ENCODE data around the gene CDCA5.
A peak's percentile ranks its signal among the peaks of the same experiment; 100 is the strongest.

The CDCA5 gene

DNA sequence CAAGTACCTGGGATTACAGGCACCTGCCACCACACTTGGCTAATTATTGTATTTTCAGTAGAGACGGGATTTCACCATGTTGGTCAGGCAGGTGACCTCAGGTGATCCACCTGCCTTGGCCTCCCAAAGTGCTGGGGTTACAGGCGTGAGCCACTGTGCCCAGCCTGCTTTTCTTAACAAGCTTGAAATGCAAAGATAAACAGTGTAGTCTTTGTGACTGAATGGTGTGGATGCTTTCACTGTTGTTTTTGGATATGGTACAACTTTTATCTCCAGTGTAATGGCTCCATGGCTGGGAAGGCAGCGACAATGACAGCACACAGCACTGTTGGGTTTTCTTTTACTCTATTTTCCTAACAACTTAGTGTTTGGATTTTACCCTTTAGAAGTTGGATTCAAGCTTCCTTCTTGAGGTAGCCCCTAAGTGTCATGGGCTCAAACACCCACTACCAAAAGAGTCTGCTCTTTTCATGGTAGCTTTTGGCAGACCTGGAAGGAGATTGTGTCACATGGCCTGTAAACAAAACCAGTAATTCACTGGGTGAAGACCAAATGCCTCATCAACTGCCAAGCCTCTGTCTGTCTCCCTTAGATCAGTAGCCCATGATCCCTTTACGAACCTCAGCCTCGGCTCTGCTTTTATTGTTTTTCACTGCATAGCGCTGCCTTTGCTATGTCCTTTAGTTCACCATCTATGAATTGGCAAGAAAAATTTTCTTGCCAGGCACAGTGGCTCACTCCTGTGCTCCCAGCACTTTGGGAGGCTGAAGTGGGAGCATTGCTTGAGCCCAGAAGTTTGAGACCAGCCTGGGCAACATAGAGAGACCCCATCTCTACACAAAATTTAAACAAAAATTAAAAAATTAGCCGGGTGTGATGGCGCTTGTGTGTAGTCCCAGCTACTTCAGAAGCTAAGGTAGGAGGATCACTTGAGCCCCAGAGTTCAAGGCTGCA lies 18.6 kb upstream of the CDCA5 start:
- TF ChIP-seq, protein P1, sequence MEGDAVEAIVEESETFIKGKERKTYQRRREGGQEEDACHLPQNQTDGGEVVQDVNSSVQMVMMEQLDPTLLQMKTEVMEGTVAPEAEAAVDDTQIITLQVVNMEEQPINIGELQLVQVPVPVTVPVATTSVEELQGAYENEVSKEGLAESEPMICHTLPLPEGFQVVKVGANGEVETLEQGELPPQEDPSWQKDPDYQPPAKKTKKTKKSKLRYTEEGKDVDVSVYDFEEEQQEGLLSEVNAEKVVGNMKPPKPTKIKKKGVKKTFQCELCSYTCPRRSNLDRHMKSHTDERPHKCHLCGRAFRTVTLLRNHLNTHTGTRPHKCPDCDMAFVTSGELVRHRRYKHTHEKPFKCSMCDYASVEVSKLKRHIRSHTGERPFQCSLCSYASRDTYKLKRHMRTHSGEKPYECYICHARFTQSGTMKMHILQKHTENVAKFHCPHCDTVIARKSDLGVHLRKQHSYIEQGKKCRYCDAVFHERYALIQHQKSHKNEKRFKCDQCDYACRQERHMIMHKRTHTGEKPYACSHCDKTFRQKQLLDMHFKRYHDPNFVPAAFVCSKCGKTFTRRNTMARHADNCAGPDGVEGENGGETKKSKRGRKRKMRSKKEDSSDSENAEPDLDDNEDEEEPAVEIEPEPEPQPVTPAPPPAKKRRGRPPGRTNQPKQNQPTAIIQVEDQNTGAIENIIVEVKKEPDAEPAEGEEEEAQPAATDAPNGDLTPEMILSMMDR (IDR thresholded peaks at IDR 0.05; ENCODE audit: low read depth, low read length), result no peak
- peak; percentile 20 to 46 for DNase-seq (ENCODE audit: low read depth in 2 of 2)
- H3K4me3 ChIP-seq (replicated peaks in 1 of 2; ENCODE audit: low read depth in 2 of 2, low read length in 2 of 2), result no peak overlapping the region

DNA sequence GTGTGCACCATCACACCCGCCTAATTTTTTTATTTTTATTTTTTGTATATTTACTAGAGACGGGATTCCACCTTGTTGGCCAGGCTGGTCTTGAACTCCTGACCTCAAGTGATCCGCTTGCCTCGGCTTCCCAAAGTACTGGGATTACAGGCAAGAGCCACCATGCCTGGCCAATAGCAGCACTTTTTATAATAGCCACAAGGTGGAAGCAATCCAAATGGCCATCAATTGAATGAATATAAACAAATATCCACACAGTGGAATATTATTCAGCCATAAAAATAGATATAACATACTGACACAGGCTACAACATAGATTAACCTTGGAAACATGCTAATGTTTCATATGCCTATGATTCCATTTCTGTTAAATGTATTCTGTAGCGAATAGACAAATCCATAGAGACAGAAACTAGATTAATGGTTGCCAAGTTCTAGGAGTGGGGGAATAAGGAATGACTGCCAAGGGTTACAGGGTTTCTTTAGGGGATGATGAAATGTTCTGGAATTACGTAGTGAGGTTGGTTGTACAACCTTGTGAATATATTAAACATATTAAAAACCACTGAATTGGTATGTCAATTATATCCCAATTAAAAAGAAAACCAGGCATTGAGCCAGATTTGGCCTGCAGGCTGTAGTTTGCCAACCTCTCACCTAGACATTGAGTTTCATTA lies 17.0 kb upstream of the CDCA5 start:
- DNase-seq (ENCODE audit: low read depth in 2 of 2), result peak in 1 of 2 donors; percentile 79
- no peak overlapping the region for H3K4me3 ChIP-seq (replicated peaks in 1 of 2; ENCODE audit: low read depth in 2 of 2, low read length in 2 of 2)

DNA sequence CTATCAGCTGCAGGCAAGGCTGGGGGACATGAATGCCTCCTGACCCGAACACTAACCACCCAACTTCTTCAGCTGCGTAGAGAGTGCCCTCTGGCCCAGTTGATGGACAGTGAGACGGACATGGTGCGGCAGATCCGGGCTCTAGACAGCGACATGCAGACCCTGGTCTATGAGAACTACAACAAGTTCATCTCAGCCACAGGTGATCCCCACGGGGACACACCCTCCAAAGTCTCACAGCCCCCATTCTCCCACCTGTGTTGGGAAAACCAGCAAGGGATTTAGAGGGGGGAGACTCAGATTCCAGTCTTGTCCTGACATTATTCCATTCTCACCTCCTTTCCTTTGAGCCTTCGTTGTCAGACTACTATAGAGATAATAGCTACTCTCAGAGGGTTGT lies 13.1 kb upstream of the CDCA5 start:
- no peak for DNase-seq (ENCODE audit: low read depth in 2 of 2)
- H3K4me3 ChIP-seq (replicated peaks in 1 of 2; ENCODE audit: low read depth in 2 of 2, low read length in 2 of 2), result peak overlapping the region; percentile 69 to 73
- TF ChIP-seq, protein P1 (IDR thresholded peaks at IDR 0.05; ENCODE audit: low read depth, low read length), result no peak

More for the DNA sequence above, 17.0 kb upstream of the CDCA5 start:
- TF ChIP-seq, protein P1 (IDR thresholded peaks at IDR 0.05; ENCODE audit: low read depth, low read length), result no peak

DNA sequence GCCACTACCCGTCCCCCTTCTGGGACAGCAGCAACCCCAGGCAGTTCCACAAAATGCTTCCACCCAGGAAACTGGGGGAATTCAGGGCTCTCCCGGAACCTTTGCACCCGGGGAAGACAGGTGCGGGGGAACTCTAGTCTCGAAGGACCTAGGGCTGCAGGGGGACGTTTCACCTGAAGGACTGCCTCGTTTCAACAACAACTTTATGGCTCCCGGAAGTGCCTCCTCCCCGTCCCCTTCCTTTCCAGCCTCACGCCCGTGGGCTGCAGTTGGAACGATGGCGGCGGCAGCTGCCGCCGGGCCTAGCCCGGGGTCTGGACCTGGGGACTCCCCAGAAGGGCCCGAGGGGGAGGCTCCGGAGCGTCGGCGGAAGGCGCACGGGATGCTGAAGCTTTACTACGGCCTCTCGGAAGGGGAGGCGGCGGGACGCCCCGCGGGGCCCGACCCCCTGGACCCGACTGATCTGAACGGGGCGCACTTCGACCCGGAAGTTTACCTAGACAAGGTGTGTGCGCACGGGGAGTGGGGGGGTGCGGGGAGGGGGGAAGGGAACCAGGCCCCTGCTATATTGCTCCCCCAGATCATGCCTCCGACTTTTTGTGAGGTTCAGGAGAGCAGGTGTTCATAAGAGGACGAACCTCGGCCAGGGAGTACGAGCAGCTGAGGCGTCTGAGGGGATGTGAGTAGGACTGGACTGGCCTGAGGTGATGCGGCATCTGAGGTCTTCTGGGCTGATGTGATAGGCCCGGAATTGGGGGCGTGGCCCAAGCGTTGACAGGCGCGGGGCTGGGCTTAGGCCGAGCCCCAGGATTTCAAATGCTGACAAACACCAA lies 12.3 kb upstream of the CDCA5 start, which contains the start of gene VPS51:
Gene VPS51 (plus strand): TSS at position 241 of the 833 bp plus-strand sequence. CDS start 37 bp downstream, at position 278.
- TF ChIP-seq, protein P1 (IDR thresholded peaks at IDR 0.05; ENCODE audit: low read depth, low read length), result no peak
- H3K4me3 ChIP-seq (replicated peaks in 1 of 2; ENCODE audit: low read depth in 2 of 2, low read length in 2 of 2), result peak within 1 kb of the TSS; percentile 69 to 73
- peak; percentile 91 to 95 for DNase-seq (ENCODE audit: low read depth in 2 of 2)

DNA sequence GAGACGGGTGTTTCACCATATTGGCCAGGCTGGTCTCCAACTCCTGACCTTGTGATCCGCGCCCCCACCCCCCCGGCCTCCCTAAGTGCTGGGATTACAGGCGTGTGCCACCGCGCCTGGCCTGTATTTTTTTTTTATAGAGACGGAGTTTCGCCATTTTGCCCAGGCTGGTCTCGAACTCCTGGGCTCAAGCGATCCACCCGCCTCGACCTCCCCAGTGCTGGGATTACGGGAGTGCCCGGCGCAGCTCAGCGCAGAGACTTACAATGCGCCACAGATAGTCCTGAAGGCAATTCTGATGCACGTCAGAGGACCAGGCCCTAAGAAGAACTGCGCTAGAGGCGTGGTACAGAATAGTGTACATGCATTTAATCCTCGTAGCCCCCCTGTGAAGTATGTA lies 11.6 kb upstream of the CDCA5 start:
- H3K4me3 ChIP-seq (replicated peaks in 1 of 2; ENCODE audit: low read depth in 2 of 2, low read length in 2 of 2), result peak overlapping the region; percentile 69 to 73
- TF ChIP-seq, protein P1 (IDR thresholded peaks at IDR 0.05; ENCODE audit: low read depth, low read length), result no peak
- no peak for DNase-seq (ENCODE audit: low read depth in 2 of 2)

DNA sequence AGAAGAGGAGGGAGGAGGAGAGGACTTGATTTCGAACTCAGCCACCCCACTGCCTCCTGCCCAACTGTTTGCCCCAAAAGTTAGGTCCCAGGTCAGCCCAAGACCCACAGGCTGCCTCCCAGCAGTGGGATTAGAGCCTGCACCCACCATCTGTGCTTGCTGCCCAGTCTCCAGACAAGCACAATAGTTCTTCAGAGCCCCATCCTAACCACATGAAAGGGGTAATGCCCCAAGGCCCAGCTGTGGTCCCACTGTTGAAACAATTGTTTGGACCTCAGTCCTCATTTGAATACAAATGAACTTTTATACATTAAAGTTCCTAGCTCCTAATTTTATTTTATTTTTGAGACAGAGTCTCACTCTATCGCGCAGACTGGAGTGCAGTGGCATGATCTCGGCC lies 6.8 kb upstream of the CDCA5 start:
- no peak for DNase-seq (ENCODE audit: low read depth in 2 of 2)
- no peak overlapping the region for H3K4me3 ChIP-seq (replicated peaks in 1 of 2; ENCODE audit: low read depth in 2 of 2, low read length in 2 of 2)
- TF ChIP-seq, protein P1 (IDR thresholded peaks at IDR 0.05; ENCODE audit: low read depth, low read length), result no peak
